ENCODE data around the gene TLCD3A.
"Not testable (repeated sequence)": the region's sequence is repeated elsewhere in the genome, so short reads cannot be mapped to it uniquely, and the experiment has no call there.

The TLCD3A gene

DNA sequence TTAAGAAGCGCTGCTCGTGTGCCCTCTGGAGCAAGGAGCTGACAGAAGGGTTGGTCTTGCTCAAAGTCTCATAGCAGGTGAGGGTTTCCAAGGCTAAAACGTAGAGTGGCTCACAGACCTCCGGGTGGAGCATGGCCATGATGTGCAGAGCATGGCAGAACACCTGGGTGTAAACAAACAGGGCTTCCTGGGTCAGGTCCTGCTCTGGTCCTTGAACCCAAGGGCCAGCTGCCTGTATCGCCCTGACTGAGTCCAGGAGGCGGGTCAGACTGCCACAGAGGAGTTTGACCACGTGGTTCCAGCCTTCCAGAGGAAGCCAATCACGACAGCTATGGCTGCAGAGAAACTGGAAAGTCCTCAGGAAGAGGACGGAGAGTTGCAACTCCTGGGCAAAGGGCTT is 12.5 kb downstream of the TLCD3A start:
- in situ Hi-C loops (cut with MboI; ENCODE audit: low pct_unique_long_range_greater_than_20kb, low sequenced_read_pairs), result no loop called here

DNA sequence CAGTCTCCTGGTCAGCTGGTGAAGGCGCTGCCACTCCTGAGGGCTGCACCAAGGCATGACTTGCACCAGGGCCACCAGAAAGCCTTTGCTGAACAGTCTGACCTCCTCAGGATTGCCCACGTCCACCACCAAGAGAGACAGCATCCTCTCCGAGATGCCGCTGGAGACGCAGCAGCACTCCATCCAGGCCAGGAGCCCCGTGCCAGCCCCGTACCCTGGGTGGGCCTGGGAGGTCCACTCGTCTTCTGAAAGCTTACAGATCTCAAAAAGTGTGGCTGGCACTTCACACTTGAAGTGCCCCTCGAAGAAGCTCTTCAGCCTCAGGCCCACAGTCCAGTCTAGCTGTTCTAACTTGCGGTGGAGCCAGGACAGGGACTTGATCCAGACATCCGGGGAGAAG is 13.0 kb downstream of the TLCD3A start:
- in situ Hi-C loops (cut with MboI; ENCODE audit: low pct_unique_long_range_greater_than_20kb, low sequenced_read_pairs), result no loop called here
- no peak for DNase-seq

More for the DNA sequence above, 12.5 kb downstream of the TLCD3A start:
- no peak for DNase-seq

DNA sequence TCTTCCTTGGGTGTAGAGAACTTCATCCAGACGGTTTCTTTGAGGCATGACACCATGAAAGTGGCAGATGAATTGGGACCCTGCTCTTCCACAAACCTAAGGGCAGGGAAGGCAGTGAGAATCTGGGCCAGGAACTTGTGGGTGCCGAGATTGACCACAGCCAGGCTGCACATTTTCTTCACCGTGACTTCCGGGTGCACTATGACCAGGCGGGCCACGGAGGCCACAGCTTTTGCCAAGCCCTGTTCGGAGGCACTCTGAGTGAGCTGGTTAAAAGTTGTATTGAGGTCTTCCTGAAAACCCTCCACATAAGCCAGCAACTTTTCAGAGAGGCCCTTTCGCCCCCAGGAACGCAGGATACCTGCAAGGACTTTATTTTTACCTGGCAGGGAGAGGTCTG is 13.8 kb downstream of the TLCD3A start:
- no peak for DNase-seq
- in situ Hi-C loops (cut with MboI; ENCODE audit: low pct_unique_long_range_greater_than_20kb, low sequenced_read_pairs), result no loop called here

DNA sequence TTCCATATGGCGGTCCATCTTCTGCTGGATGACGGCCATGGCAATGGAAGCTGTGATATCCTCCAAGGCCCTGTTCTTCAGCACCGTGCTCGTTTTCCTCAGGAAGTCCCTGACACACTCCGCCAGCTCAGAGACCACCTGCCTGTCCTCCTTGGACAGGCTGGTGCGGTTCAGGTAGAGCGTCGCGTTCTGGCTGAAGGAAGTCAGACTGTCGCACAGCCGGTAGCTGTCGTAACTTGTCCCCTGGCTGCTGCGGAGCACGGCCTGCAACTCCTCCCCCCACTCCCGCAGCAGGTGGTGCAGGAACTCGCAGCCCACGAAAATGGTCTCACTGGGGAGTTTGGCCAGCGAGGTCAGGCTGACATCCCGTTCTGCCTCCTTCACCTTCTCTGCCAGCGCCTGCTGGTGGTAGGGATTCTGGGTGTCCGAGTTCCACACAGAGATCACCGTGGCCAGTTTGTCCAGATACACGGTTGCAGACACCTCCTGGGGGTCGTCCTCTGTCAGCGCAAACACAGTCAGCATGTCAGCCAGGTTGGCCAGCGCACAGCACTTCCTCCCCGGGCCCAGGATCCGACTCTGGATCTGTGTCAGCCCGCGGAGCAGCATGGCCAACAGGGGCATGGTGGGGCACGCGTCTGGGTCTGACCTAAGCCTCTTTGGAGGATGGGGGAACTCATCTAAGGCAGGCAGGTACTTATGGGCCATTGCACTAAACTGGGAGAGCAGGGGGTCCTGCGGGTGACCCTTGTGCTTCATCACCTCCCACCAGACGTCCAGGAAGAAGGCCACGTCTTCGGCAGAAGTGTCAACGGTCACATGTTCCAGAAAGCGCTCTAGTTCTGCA is 14.6 kb downstream of the TLCD3A start:
- in situ Hi-C loops (cut with MboI; ENCODE audit: low pct_unique_long_range_greater_than_20kb, low sequenced_read_pairs), result no loop called here
- DNase-seq, result no peak

DNA sequence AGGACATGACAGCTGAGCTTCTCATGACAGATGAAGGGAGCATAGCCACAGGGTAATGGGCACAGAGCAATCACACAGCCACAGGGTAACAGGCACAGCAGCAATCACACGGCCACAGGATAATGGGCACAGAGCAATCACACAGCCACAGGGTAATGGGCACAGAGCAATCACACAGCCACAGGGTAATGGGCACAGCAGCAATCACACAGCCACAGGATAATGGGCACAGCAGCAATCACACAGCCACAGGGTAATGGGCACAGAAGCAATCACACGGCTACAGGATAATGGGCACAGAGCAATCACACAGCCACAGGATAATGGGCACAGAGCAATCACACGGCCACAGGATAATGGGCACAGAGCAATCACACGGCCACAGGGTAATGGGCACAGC is 16.2 kb downstream of the TLCD3A start:
- in situ Hi-C loops (cut with MboI; ENCODE audit: low pct_unique_long_range_greater_than_20kb, low sequenced_read_pairs); DNase-seq: not testable (repeated sequence)

DNA sequence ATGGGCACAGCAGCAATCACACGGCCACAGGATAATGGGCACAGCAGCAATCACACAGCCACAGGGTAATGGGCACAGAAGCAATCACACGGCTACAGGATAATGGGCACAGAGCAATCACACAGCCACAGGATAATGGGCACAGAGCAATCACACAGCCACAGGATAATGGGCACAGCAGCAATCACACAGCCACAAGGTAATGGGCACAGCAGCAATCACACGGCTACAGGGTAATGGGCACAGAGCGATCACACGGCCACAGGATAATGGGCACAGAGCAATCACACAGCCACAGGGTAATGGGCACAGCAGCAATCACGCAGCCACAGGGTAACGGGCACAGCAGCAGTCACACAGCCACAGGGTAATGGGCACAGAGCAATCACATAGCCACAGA is 17.0 kb downstream of the TLCD3A start:
- DNase-seq; in situ Hi-C loops (cut with MboI; ENCODE audit: low pct_unique_long_range_greater_than_20kb, low sequenced_read_pairs): not testable (repeated sequence)

DNA sequence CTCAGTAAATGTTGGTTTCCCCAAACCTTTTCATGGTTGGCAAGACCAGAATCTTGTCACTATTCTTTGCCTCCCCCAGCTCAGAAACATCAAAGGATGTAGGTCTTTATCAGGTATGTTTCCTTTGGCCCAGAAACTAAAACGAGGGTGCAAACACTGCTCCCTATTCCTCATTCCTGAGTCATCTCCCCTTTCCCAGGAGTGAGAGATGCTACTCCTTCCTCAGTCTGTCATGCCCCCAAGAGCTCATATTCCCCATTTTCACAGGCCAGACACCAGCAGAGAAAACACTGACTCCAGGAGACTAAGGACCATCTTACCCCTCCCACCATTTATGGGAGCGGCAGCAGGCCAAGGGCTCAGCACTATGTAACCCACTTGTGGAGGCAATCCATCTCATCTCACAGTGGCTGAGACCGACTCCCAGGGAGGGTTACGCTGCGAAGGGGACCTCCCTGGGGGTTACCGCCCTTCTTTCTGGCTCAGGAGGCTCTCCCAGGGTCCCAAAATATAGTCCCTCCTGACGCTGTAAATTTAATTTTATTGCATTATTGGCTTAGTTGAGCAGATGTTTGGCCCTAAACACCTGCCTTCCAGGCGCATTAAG is 18.1 kb downstream of the TLCD3A start:
- DNase-seq, result no peak
- in situ Hi-C loops (cut with MboI; ENCODE audit: low pct_unique_long_range_greater_than_20kb, low sequenced_read_pairs), result no loop called here

DNA sequence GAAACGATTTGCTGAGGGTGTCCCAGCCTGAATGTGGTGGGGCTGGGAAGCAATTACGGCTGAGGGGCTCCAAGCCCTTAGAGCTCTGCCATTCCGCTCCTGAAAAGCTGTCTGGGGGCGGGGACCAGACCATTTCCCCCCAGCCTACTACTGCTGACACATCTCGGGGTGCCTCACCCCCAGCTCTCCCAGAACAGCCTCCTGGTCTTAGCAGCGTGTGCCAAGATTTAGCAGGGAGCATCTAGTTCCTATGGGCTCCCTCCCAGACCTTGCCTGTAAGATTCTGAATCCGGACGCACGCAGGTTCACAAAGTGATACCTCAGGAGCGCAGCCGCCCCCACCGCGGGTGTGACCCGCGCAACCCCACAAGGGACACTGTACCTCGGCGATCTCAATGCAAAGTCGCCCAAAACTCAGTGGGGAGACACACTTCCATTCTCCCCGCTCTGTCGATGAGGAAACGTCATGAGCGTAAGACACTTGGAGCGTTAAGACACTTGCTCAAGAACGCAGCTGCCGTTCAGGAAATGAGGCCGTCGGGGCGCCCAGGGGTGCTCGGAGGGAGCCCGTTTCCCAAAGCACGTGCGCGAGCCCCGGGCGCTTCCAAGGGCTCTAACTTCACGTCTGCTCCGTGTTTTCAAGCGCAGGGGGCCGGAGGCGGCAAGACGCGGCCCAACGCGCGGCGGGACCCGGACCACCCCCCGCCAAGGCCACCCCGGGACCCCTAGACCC is 19.0 kb downstream of the TLCD3A start:
- peak; percentile 42 for DNase-seq
- in situ Hi-C loops (cut with MboI; ENCODE audit: low pct_unique_long_range_greater_than_20kb, low sequenced_read_pairs), result no loop called here

DNA sequence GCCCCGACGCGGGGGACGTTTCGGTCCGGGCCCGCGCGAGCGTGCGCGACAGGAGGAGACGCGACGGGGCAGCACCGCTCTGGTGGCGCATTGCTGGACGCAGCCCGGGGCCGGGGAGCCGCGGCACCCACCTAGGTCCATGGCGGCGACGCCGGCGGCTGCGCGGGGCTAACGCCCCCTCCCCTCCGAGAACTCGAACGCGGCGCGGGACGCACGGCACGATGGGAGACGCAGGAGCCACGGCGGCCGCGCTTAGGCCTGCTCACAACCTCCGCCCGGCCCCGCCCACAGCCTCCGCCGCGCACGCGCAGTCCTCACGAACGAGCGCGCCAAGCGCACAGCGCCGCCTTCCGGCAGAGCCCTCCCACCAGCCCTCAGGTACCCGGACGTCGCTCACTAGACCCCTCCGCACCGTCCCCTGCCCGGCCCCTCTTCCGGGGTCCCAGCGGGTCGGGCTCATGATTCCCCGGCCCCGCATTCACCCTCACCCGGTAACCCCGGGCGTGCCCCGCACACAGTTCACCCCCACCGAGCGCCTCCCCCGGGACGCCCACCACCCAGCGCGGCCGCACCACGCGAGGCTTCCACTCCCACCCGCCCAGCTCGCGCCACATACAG is 19.7 kb downstream of the TLCD3A start, which contains the start of gene GEMIN4:
TSS of gene GEMIN4 (minus strand) at position 263 of the 618 bp plus-strand sequence. CDS start at position 141, 122 bp downstream.
- peak; percentile 95 for DNase-seq
- in situ Hi-C loops (cut with MboI; ENCODE audit: low pct_unique_long_range_greater_than_20kb, low sequenced_read_pairs), result no loop called here

DNA sequence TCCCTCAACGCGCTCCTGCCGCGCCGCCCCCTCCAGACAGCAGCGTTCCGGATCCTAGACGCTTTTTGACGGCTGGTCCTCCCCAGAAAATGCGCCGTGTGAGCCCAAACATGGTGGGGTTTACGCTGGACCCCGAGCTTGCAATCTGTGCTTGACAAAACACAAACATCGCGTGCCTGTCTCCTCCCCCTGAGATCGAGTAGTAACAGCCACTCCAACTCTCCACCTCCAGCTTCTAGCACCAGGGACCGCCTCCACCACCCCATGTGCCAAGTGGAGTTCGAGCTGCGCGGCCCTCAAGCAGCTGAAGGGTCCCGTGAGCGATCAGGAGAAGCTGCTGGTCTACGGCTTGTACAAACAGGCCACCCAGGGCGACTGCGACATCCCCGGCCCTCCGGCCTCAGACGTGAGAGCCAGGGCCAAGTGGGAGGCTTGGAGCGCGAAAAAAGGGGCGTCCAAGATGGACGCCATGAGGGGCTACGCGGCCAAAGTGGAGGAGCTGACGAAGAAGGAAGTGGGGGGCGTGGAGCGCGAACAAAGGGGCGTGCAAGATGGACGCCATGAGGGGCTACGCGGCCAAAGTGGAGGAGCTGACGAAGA is 20.3 kb downstream of the TLCD3A start:
- in situ Hi-C loops (cut with MboI; ENCODE audit: low pct_unique_long_range_greater_than_20kb, low sequenced_read_pairs), result no loop called here
- DNase-seq, result no peak

DNA sequence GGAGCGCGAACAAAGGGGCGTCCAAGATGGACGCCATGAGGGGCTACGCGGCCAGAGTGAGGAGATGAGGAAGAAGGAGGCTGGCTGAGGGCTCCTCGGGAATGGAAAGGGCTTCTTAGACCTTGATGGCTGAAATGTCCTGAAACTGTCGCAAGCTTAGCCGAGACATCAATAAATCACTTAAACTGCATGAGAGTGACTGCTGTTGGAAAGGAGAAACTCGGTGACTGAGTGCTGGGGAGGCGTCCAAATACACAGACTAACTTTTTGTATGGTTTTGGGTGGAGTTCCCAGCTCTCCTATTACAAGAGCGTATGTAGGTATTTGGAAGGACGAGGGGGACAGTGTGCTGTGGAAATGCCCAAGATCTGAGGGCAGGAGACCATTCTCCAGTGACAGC is 21.0 kb downstream of the TLCD3A start:
- no peak for DNase-seq
- in situ Hi-C loops (cut with MboI; ENCODE audit: low pct_unique_long_range_greater_than_20kb, low sequenced_read_pairs), result no loop called here

DNA sequence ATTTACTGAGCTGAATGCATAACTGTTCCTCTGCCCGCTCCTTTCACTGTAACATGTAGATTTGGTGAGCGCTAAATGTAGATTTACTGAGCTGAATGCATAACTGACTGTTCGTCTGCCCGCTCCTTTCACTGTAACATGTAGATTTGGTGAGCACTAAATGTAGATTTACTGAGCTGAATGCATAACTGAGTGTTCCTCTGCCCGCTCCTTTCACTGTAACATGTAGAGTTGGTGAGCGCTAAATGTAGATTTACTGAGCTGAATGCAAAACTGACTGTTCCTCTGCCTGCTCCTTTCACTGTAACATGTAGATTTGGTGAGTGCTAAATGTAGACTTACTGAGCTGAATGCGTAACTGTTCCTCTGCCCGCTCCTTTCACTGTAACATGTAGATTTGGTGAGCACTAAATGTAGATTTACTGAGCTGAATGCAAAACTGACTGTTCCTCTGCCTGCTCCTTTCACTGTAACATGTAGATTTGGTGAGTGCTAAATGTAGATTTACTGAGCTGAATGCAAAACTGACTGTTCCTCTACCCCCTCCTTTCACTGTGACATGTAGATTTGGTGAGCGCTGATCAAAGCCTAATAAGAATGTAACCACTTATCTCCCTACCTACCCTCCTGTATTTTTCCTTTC is 23.0 kb downstream of the TLCD3A start:
- in situ Hi-C loops (cut with MboI; ENCODE audit: low pct_unique_long_range_greater_than_20kb, low sequenced_read_pairs); DNase-seq: not testable (repeated sequence)

DNA sequence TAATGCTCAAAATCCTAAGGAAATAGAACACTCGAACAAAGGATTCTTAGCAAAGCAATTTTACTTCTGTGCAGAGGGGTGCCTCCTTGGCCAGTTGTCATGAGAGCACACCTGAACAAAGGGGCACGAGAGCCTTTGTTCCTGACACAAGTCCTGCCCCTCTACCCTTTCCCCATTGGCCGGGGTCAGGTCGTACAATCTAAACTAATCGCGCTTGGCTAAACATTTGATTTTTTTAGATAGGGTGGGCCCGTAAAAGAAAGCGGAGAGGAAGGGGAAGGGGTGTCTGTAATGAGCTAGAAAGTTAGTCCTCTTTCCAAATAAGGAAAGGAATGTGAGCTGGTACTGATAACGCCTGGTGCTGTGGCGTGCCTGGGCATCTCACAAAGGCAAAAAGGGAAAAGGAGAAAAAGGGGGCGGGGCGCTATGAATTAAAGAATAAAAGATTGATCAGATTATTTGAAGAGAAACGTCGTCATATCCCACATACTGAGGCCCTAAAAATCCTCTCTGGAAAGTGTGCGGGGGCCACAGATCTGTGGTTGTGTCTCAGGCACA is 23.7 kb downstream of the TLCD3A start:
- in situ Hi-C loops (cut with MboI; ENCODE audit: low pct_unique_long_range_greater_than_20kb, low sequenced_read_pairs); DNase-seq: not testable (repeated sequence)

DNA sequence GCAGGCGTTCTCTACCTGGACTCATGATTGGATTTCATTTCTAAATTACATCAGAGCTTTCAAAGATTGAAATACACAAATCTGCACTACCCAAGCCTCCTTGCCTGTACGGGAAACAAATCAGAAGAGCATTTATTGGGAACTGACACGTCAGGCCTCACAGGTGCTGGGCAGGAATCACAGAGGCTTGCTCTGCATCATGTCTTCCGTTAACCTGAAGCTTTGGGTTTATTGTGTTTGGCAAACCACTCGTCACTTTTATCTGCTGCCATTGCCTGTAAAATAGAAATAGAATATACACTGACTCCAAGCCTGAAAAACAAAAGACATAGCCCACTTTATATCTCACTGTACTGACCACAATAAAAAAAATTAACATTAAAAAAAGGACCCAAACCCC is 27.6 kb downstream of the TLCD3A start:
- in situ Hi-C loops (cut with MboI; ENCODE audit: low pct_unique_long_range_greater_than_20kb, low sequenced_read_pairs), result no loop called here
- no peak for DNase-seq

DNA sequence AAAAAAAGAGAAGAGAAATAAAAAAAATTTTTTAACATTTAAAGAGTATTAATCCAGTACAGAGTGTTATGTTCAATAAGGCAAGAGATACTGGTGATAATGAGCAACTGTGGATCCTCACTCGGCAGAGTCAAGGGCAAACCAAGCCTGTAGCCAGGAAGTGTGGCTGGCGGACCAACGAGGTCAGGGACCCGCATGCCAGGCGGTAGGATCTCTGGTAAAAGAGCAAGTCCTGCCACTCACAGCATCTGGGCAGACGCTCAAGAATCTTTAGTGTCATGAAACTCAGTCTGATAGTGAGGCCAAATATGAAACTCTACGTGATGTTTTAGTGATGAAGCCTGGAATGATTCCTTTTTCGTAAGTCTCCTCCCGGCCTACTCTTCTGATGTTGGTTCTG is 28.0 kb downstream of the TLCD3A start:
- in situ Hi-C loops (cut with MboI; ENCODE audit: low pct_unique_long_range_greater_than_20kb, low sequenced_read_pairs), result no loop called here
- DNase-seq, result no peak

DNA sequence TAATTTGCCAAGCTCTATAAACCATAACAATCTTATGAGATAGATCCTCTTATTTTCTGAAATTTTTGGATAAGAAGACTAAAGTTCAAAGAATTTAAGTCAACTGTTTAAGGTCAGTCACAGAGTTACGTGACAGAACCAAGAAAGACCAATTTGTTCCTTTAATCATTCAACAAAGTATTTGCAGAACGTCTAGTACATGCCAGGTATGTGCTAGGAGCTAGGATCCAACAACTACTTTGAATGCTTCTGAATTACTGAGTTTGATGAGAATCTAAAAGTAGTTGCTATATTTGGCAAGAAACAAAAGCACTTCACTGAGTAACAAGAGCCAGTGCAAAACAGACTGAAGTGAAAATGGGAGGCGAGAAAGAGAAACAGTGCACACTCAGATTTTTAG is 34.7 kb downstream of the TLCD3A start:
- in situ Hi-C loops (cut with MboI; ENCODE audit: low pct_unique_long_range_greater_than_20kb, low sequenced_read_pairs), result no loop called here
- DNase-seq, result no peak

DNA sequence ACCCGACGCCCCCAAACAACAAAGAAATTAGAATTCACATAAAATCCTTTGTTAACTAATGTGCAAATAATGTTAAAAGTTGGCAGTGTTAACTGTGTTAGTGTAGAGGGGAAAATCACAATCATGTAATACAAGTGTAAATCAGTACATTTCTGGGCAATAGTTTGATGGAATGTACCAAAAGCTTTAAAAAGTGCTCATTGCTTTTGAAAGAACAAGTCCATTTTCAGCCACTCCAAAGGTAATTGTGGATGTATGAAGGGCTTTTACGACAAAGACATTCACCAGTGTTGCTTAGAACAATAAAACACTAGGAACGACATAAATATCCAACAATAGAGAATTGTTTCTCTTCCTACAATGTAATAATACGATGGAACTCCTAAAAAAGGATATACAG is 40.6 kb downstream of the TLCD3A start:
- DNase-seq, result no peak
- in situ Hi-C loops (cut with MboI; ENCODE audit: low pct_unique_long_range_greater_than_20kb, low sequenced_read_pairs), result no loop called here

DNA sequence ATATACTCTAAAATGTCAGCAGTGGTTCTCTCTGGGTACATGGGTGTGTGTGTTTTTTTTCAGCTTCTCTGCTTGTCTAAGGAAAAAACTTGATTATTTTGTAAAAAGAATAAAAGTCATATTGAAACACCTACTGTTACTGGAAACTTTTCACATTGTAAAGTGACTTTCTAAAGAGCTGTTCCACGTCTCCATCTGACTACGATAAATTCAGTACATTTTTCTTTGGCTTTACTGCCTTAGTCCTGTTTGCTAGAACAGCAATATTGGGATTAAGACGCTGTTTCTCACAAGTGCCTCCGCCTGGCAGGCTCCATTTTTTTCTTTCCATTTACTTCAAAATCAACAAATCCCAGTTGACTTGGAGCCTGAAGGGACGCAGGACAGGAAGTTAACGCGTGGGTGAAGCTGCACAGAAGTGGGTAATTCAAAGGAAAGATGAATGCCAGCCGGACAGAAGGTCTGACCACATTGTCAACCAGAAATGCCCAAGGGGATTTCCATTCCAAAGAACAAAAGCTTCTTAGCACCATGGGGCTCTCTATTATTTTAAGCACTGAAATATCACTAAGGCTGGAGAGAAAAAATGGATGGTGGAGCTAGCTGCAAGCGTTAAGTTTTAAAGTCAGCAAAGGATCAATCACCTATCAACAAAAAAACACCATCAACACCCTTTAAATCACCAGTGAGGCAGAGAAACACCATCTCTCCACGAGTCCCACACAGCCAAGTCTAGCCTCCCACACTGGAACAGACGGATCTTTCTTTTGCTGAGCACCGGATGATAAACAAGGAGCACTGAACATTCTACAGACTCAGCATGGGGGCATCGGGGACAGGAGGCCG is 41.3 kb downstream of the TLCD3A start:
- no peak for DNase-seq
- in situ Hi-C loops (cut with MboI; ENCODE audit: low pct_unique_long_range_greater_than_20kb, low sequenced_read_pairs), result no loop called here

Measured in KBM-7 (cell line).